Measurements from ENCODE around the gene RINL.

RINL gene, protein sequence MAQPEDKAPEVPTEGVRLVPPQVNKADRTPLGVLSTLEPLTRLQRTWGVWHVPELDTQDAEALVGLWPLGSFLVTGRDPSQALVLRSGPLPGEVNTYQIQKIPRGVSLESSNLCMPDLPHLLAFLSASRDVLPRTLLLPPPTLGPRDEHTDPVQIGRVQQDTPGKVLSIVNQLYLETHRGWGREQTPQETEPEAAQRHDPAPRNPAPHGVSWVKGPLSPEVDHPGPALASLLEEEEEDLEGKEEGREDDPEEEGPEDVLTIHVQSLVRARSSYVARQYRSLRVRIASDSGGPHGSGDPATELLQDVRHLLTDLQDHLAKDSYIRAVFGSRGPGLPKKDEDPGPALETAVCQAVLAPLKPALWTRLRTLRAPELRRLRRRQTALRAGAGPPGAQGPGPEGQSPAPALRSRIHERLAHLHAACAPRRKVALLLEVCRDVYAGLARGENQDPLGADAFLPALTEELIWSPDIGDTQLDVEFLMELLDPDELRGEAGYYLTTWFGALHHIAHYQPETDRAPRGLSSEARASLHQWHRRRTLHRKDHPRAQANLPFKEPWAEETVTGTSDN

DNA sequence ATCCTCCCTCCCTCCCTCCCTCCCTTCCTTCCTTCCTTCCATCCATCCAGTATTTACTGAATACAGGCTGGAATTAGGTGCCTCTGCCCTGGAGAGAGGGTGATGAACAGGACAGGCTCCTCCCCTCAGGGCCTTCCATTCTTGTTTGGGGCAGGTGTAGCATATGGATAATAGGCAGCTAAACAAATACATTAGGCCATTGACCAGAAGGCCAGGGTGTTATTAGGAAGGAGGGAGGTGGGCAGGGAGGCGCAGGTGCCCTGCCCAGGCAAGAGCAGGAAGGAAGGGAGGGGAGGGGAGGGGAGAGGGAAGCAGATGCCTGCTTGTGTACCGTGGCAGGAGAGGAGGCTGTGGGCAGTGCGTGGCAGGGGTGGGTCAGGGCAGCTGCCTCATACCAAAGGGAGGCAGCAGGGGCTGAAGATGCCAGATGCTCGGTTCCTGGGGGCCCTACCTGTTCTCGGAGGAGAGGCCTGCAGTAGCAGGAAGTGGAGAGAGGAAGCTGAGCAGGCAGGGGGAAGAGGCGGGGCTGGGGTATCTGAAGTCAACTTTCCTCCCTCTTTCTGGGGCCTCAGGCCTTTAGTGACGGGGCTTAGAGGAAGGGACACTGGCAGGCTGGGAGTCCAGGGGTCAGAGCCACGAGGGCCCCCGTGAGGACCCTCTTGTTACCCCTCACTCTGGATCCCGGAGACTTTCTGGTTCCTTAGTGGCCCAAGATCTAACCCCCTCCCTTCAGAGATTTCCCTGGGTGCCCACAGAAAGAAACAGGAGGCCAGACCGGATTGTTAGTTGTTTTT is at the start of gene RINL:
TSS of gene RINL (minus strand) at position 495 of the 794 bp plus-strand sequence. CDS start 1,533 bp downstream, outside the sequence.
- Histone ChIP-seq H3K9me3 (ENCODE audit: control insufficient read depth, insufficient read depth, low read length) (no peaks in the 10 kb centered on the region), H3K27ac (ENCODE audit: low read depth, low read length) (no peak within 1 kb of the TSS), H3K4me1 (ENCODE audit: control insufficient read depth, insufficient read depth, low read length) (peaks cover 5% of the 10 kb centered on the region; the same call in 1 of the 2 replicates), H3K27me3 (ENCODE audit: control insufficient read depth, insufficient read depth, low read length) (no peaks in the 10 kb centered on the region), H3K36me3 (ENCODE audit: control insufficient read depth, insufficient read depth, low read length) (no peaks in the 10 kb centered on the region), H3K4me3 (ENCODE audit: low read depth, low read length) (no peak within 1 kb of the TSS), H3K9ac (ENCODE audit: low read depth, low read length) (no peak within 1 kb of the TSS)

DNA sequence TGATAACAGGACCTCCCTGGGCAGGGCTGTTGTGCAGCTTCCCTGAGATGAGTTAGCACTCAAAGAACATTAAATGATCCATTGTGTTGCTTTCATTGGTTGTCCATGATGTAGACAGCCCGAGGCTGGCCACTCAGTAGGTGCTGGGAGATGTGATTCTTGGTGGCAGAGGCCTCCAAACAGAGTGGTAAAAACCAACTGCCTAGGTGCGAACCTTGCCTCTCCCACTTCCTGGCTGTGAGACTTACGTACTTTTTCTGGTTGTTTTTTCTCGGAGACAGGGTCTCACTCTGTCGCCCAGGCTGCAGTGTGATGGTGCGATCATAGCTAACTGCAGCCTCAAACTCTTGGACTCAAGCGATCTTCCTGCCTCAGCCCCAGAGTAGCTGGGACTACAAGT is 46.3 kb upstream of the RINL start:
- H3K27me3 ChIP-seq (ENCODE audit: control insufficient read depth, insufficient read depth, low read length): no peaks in the 10 kb centered on the region
- H3K36me3 ChIP-seq (ENCODE audit: control insufficient read depth, insufficient read depth, low read length): peaks cover 45% of the 10 kb centered on the region
- no peak overlapping the region for H3K27ac ChIP-seq (ENCODE audit: low read depth, low read length)
- H3K4me3 ChIP-seq (ENCODE audit: low read depth, low read length): no peak overlapping the region
- no peak overlapping the region for H3K9ac ChIP-seq (ENCODE audit: low read depth, low read length)
- no peaks in the 10 kb centered on the region for H3K9me3 ChIP-seq (ENCODE audit: control insufficient read depth, insufficient read depth, low read length)
- H3K4me1 ChIP-seq (ENCODE audit: control insufficient read depth, insufficient read depth, low read length): no peaks in the 10 kb centered on the region

DNA sequence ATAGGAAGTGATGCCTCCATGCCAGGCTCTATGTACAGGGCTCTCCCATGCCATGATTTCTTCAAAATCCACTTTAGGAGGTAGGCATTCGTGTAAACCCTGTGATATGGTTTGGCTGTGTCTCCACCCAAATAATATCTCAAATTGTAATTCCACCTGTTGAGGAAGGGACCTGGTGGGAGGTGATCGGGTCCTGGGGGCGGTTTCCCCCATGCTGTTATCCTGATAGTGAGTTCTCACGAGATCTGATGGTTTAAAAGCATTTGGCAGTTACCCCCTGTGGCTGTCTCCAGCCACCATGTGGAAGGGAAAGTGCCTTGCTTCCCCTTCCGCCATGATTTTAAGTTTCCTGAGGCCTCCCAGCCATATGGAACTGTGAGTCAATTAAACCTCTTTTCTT is 44.4 kb upstream of the RINL start:
- Histone ChIP-seq H3K36me3 (ENCODE audit: control insufficient read depth, insufficient read depth, low read length) (peaks cover 49% of the 10 kb centered on the region), H3K9me3 (ENCODE audit: control insufficient read depth, insufficient read depth, low read length) (no peaks in the 10 kb centered on the region), H3K4me3 (ENCODE audit: low read depth, low read length) (no peak overlapping the region), H3K27ac (ENCODE audit: low read depth, low read length) (no peak overlapping the region), H3K27me3 (ENCODE audit: control insufficient read depth, insufficient read depth, low read length) (no peaks in the 10 kb centered on the region), H3K9ac (ENCODE audit: low read depth, low read length) (no peak overlapping the region), H3K4me1 (ENCODE audit: control insufficient read depth, insufficient read depth, low read length) (no peaks in the 10 kb centered on the region)

DNA sequence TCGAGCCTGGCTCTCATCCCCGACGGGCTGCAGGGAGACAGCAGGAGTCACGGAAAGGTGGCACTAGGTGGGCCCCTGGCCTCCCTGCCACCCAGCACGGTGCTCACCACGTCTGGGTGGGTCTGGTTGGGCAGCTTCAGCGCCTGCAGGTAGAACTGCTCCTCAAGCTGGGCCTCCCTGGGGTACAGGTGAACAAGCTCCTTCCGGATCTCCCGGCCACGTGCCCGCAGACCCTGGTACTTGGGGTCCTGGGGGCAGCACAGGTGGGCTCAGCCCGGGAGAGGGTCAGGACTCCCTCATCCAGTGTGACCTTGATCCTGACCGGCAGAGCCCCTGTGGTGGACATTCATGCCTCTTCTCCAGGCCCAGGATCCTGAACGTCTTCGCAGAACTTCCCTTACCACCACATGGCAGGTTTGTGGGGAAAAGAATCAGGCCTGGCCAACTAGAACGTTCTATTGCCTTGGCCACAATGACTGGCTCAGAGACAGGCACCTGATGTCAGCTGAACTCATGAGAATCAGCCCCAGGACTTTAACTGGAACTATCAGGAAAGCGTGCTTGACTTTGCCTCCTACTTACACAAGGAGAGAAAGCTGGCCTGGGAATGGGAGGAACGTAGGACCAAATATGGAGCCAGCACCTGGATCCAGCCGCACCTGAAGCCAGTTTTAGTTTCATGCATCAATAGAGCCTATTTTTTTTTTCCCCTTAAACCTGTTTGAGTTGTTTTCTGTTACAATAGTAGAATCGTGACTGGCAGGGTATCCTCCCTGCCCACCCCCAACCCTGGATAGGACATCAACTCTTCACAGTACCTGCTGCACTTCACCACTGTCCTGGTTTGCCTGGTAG is 43.6 kb upstream of the RINL start:
- H3K27ac ChIP-seq (ENCODE audit: low read depth, low read length): no peak overlapping the region
- peaks cover 49% of the 10 kb centered on the region for H3K36me3 ChIP-seq (ENCODE audit: control insufficient read depth, insufficient read depth, low read length)
- H3K9me3 ChIP-seq (ENCODE audit: control insufficient read depth, insufficient read depth, low read length): no peaks in the 10 kb centered on the region
- no peak overlapping the region for H3K9ac ChIP-seq (ENCODE audit: low read depth, low read length)
- no peaks in the 10 kb centered on the region for H3K27me3 ChIP-seq (ENCODE audit: control insufficient read depth, insufficient read depth, low read length)
- H3K4me3 ChIP-seq (ENCODE audit: low read depth, low read length): no peak overlapping the region
- no peaks in the 10 kb centered on the region for H3K4me1 ChIP-seq (ENCODE audit: control insufficient read depth, insufficient read depth, low read length)

DNA sequence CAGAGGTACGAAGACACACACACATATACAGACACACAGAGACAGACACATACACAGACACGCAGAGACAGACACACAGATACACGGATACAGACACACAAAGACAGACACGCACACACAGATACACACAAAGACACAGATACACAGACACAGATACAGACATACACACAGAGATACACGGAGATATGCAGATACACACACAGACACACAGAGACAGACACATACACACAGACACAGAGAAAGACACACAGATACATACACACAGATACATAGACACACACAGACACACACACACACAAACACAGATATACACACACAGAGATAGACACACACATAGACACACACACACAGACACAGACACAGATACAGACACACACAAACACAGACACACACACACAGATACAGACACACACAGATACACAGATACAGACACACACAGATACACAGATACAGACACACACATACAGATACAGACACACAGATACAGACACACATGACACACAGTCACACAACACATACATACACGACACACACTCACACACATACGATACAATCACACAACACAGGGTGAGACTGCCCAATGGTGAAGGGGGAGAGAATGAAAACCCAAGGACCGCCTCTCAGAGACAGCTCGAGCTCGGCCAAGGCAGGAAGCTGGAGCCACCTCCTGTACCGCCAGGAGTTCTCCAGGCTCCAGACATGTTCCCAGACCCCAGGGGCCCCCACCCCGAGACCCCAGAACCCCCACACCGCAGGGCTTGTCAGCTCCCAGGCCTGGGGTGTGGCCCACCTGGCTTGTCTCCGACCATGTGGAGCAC is 42.7 kb upstream of the RINL start:
- H3K27me3 ChIP-seq (ENCODE audit: control insufficient read depth, insufficient read depth, low read length): no peaks in the 10 kb centered on the region
- H3K4me1 ChIP-seq (ENCODE audit: control insufficient read depth, insufficient read depth, low read length): no peaks in the 10 kb centered on the region
- H3K9ac ChIP-seq (ENCODE audit: low read depth, low read length): no peak overlapping the region
- H3K36me3 ChIP-seq (ENCODE audit: control insufficient read depth, insufficient read depth, low read length): peaks cover 47% of the 10 kb centered on the region
- no peak overlapping the region for H3K4me3 ChIP-seq (ENCODE audit: low read depth, low read length)
- H3K27ac ChIP-seq (ENCODE audit: low read depth, low read length): no peak overlapping the region
- H3K9me3 ChIP-seq (ENCODE audit: control insufficient read depth, insufficient read depth, low read length): no peaks in the 10 kb centered on the region

DNA sequence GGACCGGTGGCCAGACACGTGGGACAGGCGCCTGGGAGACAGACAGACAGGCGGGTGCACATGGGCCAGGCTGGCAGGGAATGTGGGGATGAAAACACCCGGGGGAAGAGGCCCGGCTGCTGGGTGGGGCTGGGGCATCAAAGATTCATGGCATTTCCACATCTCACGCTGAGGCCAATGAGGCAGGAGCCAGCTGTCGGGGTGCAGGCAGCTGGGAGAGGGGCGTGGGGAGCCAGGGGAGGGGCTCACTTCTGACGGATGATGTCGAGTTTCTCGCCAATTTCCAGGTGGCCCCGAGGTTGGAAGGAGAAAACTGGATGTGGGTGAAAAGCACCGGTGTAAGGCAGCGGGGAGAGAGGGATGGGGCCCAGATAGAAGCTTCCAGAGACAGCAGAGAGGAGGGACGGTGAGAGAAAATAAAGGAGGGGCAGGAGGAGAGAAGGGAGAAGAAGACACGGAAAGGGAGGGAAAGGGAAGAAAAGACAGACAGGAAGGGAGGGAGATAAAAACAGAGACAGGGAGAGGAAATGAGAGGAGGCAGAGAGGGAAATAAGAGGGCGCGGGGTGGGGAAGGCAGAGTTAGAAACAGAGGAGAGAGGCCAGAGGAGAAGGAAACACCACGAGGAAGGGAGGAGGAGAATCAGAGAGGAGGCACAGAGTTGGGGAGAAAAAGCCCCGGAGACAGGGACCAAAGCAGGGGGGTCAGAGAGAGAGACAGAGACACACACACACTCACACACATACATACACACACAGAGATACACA is 41.9 kb upstream of the RINL start:
- Histone ChIP-seq H3K27me3 (ENCODE audit: control insufficient read depth, insufficient read depth, low read length) (no peaks in the 10 kb centered on the region), H3K27ac (ENCODE audit: low read depth, low read length) (no peak overlapping the region), H3K4me3 (ENCODE audit: low read depth, low read length) (no peak overlapping the region), H3K9me3 (ENCODE audit: control insufficient read depth, insufficient read depth, low read length) (no peaks in the 10 kb centered on the region), H3K4me1 (ENCODE audit: control insufficient read depth, insufficient read depth, low read length) (no peaks in the 10 kb centered on the region), H3K36me3 (ENCODE audit: control insufficient read depth, insufficient read depth, low read length) (peaks cover 46% of the 10 kb centered on the region), H3K9ac (ENCODE audit: low read depth, low read length) (no peak overlapping the region)

DNA sequence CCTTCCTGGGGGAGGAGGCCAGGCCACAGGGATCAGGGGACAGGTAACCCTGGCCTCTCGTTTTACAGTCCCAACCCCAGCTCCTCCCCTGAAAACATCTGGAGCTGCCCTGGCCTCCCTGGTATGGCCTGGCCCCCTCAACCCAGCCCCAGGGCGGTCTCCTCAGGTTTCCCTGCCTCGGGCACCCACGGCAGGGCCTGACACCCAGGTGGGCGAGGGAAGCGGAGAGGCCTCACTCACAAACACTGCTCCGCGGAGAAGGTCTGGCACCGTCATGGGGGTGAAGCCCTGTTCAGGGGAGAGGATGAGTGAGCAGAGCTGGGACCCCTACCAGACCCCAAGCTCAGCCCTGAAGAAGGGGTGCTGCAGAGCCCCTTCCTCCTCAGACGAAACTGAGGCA is 40.5 kb upstream of the RINL start:
- no peak overlapping the region for H3K9ac ChIP-seq (ENCODE audit: low read depth, low read length)
- H3K4me3 ChIP-seq (ENCODE audit: low read depth, low read length): no peak overlapping the region
- no peaks in the 10 kb centered on the region for H3K4me1 ChIP-seq (ENCODE audit: control insufficient read depth, insufficient read depth, low read length)
- H3K36me3 ChIP-seq (ENCODE audit: control insufficient read depth, insufficient read depth, low read length): peaks cover 35% of the 10 kb centered on the region
- no peak overlapping the region for H3K27ac ChIP-seq (ENCODE audit: low read depth, low read length)
- no peaks in the 10 kb centered on the region for H3K27me3 ChIP-seq (ENCODE audit: control insufficient read depth, insufficient read depth, low read length)
- H3K9me3 ChIP-seq (ENCODE audit: control insufficient read depth, insufficient read depth, low read length): no peaks in the 10 kb centered on the region

DNA sequence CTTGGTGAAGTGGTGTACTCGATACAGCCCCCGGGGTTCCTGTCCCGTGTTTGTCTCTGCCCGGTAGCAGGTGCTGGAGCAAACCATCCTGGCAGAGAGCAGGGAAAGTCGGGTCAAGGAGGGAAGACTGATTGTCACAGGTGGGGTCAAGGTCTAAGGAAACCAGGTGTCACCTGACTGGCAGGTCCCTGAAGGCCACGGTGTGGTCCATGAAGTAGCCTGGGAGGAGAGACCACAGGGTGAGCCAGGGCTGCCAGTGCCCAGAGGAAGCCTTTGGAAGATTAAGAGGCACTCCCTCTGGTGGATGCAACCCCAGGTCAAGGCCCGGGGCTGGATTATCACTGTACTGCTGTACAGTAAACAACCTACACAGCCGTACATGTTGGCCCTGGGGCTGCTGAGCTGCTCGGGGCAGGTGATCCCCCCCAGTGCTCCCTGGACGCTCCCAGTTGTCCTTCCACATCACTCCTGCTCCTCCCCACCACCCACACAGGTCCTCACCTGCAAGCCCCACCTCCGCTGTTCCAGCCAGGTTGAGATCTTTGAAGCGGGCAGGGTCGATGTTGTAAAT is 39.9 kb upstream of the RINL start:
- no peaks in the 10 kb centered on the region for H3K9me3 ChIP-seq (ENCODE audit: control insufficient read depth, insufficient read depth, low read length)
- H3K4me1 ChIP-seq (ENCODE audit: control insufficient read depth, insufficient read depth, low read length): no peaks in the 10 kb centered on the region
- H3K36me3 ChIP-seq (ENCODE audit: control insufficient read depth, insufficient read depth, low read length): peaks cover 35% of the 10 kb centered on the region
- no peaks in the 10 kb centered on the region for H3K27me3 ChIP-seq (ENCODE audit: control insufficient read depth, insufficient read depth, low read length)
- H3K27ac ChIP-seq (ENCODE audit: low read depth, low read length): no peak overlapping the region
- no peak overlapping the region for H3K9ac ChIP-seq (ENCODE audit: low read depth, low read length)
- no peak overlapping the region for H3K4me3 ChIP-seq (ENCODE audit: low read depth, low read length)

DNA sequence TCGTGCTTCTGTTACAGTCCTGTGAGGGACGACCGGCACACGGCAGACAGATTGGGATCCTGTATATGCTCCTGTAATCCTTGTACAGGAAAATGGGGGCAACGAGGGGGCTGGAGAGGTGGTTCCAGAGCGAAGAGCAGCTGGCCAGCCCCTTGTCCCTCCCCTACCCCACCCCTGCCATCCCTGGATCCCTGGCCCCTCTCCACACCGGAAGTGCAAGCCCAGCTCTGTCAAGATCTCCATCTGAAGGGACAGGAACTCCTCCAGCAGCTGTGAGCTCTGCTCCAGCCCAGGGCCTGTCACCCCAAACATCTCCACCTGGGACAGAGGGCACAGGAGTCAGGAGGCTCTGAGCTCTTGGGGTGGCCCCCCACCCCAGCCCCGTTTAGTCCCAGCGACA is 39.4 kb upstream of the RINL start:
- no peaks in the 10 kb centered on the region for H3K4me1 ChIP-seq (ENCODE audit: control insufficient read depth, insufficient read depth, low read length)
- no peak overlapping the region for H3K27ac ChIP-seq (ENCODE audit: low read depth, low read length)
- no peaks in the 10 kb centered on the region for H3K27me3 ChIP-seq (ENCODE audit: control insufficient read depth, insufficient read depth, low read length)
- H3K4me3 ChIP-seq (ENCODE audit: low read depth, low read length): no peak overlapping the region
- no peaks in the 10 kb centered on the region for H3K9me3 ChIP-seq (ENCODE audit: control insufficient read depth, insufficient read depth, low read length)
- H3K36me3 ChIP-seq (ENCODE audit: control insufficient read depth, insufficient read depth, low read length): peaks cover 34% of the 10 kb centered on the region
- no peak overlapping the region for H3K9ac ChIP-seq (ENCODE audit: low read depth, low read length)
